DLD1 (cell line): ENCODE data around the gene SPTB.

Source experiments
- in situ Hi-C: cut with HindIII; loops from 2 replicates; pipeline ENCODE4 v1.10.0; 2017; ENCODE audit warnings: low sequenced_read_pairs

The SPTB gene

DNA sequence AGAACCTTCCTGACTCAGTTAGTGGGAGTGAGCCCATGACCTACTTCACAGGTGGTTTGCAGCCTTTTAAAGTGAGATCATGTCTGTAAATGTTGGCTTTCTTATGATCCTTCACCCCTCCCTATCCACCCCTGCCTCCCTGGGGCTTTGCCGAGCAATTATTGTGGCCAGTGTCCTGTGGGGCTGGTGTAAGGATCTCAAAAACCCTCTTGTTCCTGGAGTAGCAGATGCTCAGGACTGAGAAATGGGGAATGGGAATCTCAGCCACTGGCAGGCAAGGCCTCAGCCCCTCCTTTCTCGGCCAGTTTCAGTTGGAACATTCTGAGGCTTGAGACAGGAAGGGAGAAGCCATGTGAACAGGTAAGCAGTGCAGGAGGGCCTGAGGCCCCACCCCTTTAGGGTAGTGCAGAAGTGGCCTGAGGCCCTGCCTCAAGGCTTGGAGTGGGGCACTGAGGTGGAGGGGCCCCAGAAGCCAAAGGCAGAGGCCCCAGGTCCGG, 121.6 kb downstream of the SPTB start:
- in situ Hi-C loops = loop anchor here (5.0 to 10.0 kb wide), 2 partner anchors 46 to 63 kb away; no protein-coding TSS in a partner anchor

DNA sequence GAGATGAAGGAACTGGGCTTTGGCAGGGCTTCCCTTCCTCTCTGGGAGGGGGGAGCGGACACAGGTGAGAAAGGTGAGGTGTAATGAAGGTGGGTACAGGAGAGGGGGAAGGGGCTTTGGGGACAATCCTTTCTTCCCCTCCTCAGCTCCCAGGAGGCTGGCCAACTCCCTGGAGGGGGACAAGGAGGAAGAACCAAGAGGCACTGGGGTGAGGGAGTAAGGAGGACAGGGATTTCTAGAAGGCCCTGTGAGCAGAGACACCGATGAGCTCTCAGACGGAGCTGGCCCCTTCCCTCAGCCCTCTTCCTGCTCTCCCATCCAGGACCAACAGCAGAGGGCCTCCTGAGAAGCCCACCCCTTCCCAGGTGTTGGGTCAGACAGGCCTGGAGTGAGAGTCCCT, 122.1 kb downstream of the SPTB start:
- in situ Hi-C loops = loop anchor here (5.0 to 10.0 kb wide), 2 partner anchors 45 to 63 kb away; no protein-coding TSS in a partner anchor

DNA sequence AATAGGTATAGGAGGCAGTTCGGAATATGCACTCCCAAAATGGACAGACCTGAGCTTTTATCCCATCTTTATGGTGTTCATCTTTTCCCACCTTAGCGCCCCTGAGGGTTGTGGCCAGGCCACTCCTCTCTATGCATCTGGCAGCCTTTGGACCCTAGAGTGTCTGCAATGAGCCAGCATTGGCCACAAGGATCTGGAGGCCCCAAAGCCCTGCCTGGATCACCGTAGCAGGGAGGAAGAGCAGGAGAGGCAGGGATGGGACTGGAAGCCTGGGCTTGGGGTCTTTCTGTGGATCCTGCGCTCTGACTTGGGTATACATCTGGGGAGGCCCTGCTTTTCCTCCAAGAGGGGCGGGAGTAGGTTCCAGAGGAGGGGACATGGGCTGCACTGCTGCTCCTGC, 123.0 kb downstream of the SPTB start:
- in situ Hi-C loops = loop anchor here (5.0 to 10.0 kb wide), 2 partner anchors 44 to 62 kb away; no protein-coding TSS in a partner anchor

DNA sequence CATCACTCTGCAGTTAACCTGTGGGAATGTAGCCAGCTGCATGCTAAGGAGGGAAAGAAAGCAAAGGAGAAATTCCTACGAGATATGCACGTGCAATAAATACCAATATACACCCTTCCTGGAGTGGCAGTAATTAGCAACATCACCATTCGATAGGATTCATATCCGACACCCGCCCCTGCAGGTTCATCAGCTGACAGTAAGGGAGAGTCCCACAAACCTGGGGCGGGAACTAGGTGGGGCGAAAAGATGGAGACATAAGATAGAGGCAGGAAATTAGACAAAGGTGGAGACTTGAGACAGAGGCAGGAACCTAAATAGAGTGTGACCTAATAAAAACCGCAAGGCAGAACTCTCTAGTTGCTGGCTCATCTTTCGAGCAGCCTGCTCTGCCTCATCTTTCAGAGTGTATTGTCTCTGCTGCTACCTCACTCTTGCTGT, 123.9 kb downstream of the SPTB start:
- in situ Hi-C loops = loop anchor here (5.0 to 10.0 kb wide), 2 partner anchors 44 to 61 kb away; no protein-coding TSS in a partner anchor

DNA sequence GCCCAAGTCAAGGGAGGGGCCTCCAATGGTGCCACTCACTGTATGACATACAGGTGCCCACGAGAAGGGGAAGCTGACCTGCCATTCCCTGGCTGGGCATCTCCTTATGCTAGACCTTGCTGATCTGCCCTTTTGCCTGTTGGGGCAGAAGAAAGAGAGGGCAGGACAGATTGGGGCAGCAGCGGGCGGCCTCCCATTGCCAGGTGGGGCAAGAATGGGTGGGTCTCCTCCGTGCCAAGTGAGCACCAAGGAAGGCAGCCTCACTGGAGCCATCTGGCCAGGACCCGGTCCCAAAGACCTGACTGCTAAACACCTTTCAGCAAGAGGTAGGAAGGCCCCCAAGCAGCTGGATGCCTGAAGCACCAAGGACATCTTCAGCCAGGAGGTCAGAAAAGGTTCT, 125.0 kb downstream of the SPTB start:
- in situ Hi-C loops = loop anchor here (5.0 to 10.0 kb wide), 2 partner anchors 42 to 60 kb away; no protein-coding TSS in a partner anchor

DNA sequence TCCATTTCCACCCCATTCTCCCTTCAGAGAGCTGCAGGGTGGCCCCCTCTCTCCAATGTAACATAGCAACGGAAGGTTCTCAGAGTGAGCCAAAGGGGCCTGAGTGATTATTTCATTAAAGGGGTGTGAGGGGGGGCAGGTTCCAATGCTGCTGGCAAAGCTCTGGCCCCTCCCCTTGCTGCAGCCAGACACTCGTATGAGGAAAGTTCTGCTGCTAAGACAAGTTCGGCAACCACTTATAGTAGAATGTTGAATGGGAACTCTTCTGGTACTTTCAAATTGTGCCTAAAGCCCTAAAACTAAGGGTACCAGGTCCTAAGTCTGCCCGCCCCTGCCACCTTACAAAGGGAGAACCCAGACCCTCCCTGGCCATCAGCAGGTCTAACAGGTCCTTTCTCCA, 125.7 kb downstream of the SPTB start:
- in situ Hi-C loops = loop anchor here (10.0 kb wide), 1 partner anchor 59 kb away; no protein-coding TSS in a partner anchor

DNA sequence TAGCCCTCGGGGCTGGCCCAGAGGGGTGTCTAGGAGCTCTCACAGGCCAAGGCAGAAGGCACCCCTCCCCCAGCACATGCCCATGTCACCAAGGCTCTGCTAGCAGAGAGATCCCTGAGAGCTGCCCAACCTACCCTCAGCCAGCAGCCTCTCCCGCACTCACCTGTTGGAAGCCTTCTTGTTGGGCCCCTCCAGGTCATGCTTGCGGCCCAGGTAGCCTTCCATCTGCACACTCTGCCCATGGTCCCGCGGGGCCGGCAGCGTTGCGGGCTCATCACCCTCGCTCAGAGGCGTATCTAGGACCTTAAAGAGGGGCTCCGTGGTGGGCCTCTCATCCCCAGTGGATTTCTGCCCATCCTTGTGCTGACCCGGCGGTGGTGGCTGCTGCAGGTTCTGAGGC, 126.3 kb downstream of the SPTB start:
- in situ Hi-C loops = loop anchor here (10.0 kb wide), 1 partner anchor 59 kb away; no protein-coding TSS in a partner anchor

DNA sequence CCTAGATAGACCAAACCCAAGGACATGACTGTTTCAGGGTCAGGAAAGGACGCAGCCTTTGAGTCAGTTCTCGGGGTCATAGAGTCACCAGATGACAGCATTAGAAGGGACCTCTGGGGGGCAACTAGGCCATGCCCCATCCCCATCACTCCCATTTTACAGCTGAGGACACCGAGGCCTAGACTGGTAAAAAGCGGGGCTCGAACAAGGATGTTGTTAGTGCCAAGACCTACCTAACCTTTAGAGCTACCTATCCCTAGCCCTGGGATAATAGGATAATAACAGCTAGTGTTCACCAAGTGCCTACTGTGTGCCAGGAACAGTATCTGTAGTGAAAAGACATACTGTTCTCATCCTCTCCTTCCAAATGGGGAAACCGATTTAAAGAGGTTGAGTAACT, 126.8 kb downstream of the SPTB start:
- in situ Hi-C loops = loop anchor here (10.0 kb wide), 1 partner anchor 58 kb away; no protein-coding TSS in a partner anchor

DNA sequence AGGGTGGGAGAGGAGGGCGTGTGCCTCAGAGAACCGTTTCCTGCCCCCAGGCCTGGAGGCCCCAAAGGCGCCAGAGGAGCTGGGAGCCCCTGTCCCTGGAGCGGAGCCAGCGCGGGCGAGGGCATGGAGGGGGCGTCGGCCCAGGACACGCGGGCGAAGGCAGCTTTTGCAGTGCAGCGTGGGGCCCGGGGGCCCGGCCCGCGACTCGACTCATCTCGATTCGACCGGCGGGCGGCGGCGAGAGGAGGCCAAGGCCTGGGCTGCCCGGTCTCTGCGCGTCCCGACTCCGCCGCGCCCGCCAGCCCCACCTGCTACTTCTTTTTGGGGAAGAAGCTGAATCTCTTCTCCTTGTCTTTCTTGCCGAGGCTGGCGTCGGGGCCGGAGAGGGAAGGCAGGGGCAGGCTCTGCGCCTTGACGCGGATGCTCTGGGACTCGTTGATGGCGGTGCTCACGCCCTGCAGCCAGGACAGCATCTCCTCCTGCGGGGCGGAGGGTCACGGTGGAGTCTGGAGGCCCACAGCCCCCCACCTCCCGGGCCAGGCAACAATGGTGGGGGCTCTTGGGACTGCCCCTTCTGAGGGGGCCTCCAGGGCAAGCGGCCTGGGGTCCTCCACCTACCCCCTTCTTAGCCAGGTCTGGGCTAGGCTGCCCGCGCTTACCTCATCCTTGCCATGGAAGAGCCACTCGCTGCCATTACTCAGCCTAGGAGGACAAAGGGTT, 130.6 kb downstream of the SPTB start:
- in situ Hi-C loops = no loop called here

DNA sequence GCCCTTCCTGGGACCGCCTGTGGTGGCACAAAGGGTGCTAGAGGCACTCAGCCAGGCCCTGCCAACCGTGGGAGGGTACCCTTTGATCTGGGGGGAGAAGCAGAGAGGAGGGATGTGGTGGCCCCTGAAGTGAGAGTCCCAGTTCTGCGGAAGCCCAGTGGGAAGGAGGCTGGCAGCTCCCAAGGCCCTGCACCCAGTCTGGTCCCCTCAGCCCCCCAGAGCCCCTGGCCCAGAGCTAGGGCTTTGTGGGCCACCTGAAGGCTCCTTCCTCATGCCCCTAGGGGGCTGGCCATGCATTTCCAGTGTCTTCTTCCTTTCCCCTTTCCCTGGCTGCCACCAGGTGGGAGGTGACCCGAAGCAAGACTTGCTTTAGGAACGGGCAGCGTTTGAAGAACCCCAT, 131.2 kb downstream of the SPTB start:
- in situ Hi-C loops = no loop called here

DNA sequence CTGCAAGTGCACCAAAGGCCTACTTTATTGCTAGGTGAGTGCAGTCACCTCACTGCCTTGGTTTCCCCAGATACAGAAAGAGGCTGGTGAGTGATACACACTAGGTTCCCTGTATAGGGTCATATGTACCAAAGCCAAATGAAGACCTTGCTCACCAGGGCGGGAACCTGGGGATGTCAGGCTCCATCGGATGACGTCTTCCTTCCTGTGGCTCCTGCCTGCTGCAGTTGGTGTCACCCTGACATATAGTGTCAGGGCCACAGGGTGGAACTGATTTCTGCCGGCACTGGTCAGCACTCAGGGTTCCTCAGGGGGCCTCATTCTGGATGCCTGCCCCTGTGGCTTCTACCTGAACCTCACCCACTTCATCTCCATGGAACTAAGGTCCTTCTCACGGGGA, 132.4 kb downstream of the SPTB start:
- in situ Hi-C loops = no loop called here

DNA sequence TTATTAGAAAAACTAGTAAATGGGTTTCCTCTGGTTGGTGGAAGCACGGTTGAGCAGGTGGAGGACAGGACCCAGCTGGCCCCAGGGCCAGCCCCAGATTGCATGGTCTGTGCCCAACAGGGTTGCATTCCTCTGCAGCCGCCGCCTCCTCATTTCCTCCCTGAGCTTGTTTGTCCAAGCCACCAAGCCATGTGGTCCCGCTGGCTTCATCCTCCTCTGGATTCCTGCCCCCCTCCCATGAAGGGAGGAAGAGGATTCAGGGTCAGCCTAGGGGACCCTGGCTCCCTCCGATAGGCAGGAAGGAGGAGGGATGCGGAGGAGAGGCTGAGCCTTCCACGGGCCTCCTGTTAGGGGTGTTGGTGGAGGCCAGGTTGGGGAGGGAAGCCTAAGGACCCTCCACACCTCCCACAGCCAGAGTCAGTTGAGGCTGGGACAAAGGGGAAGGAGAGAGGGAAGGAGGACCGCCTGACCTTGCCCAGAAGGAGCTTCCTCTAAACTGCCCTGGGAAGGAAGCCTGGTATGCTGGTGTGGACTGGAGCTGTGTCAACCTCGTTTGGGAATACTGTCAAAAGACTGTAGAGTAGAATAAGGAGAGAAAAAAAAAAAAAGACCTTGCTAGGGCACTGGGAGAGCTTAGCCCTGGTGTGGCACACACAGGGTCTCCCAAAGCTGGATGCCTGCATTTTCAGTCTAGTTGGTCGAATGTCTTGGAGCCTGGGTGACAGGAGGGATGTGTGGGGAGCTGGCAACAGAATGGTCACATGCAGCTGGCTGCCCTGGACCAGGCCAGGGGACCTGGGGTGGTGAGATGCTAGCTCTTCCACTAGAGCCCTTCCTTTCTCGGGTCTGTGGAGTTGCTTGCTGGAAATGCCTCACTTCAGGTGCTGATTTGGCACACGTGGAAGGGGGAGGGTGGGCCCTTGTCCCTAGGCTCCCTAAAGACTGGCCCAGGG, 133.1 kb downstream of the SPTB start:
- in situ Hi-C loops = no loop called here

DNA sequence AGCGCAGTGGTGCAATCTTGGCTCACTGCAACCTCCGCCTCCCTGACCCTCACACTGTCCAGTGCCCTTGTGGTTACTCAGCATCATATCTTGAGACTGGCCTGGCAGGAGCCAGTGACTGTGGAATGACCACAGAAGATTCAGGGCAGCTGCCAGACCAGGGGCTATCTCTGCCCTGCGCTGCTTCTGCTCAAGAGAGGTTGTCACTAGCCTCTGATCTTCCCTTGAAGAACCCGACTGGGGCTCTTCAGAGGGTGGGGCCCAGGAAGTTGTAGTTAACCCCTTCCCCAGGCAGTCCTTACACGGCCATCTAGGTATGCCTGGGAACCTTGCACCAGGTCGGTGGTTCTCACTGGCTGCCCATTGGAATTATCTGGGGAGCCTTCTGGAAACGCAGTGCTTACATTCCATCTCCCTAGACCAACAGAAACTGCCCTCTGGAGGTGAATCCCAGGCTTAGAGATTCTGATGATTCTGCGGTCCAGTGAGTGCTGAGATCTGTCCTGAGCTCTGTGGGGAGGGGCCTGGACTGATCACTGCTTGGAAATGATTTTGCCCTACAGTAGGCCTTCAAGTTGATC, 134.1 kb downstream of the SPTB start:
- in situ Hi-C loops = no loop called here

DNA sequence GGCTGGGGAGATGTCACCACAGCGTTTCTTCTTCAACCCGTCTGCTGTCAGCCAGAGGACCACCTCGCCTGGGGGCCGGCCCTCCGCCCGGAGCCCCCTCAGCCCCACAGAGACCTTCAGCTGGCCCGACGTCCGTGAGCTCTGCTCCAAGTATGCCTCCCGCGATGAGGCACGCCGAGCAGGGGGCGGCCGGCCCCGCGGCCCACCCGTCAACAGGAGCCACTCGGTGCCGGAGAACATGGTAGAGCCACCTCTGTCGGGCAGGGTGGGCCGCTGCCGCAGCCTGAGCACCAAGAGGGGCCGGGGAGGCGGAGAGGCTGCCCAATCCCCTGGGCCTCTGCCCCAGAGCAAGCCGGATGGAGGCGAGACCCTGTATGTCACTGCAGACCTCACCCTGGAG, 136.6 kb downstream of the SPTB start:
- in situ Hi-C loops = no loop called here

DNA sequence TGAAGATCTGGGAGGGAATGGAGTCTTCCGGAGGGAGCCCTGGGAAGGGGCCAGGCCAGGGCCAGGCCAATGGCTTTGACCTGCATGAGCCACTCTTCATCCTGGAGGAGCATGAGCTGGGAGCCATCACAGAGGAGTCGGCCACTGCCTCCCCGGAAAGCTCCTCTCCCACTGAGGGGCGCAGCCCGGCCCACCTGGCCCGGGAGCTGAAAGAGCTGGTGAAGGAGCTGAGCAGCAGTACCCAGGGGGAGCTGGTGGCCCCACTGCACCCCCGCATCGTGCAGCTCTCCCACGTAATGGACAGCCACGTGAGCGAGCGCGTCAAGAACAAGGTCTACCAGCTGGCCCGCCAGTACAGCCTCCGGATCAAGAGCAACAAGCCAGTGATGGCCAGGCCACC, 137.7 kb downstream of the SPTB start:
- in situ Hi-C loops = no loop called here

DNA sequence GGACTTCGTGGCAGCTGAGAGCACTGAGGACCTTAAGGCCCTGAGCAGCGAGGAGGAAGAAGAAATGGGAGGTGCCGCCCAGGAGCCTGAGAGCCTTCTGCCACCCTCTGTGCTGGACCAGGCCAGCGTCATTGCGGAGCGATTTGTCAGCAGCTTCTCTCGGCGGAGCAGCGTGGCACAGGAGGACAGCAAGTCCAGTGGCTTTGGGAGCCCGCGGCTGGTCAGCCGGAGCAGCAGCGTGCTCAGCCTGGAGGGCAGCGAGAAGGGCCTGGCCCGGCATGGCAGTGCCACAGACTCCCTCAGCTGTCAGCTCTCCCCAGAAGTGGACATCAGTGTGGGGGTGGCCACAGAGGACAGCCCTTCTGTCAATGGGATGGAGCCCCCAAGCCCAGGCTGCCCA, 138.5 kb downstream of the SPTB start:
- in situ Hi-C loops = no loop called here

DNA sequence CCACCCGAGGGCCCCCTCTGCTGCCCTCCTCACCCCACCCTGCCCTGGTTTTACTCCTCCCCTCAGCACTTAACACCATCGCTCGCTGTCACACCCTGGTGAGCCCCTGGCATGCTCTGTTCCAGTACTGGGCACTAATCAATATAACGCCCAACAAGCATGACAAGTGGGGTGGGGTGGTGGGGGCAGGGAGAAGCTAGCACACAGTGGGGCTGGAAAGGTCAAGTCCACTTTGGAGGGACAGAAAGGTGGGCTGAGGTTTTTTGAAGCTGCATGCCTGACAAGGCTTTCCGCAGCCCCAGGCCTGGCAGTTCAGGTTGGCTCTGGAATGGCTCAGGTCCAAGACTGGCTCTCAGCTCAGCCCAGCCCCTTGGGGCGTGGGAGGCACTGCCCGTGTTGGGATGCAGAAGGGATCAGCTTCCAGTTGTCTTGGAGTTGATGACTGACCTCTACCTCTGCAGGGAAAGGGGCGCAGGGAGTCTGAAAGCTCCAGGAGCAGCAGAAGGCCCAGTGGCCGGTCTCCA, 141.4 kb downstream of the SPTB start:
- in situ Hi-C loops = no loop called here

DNA sequence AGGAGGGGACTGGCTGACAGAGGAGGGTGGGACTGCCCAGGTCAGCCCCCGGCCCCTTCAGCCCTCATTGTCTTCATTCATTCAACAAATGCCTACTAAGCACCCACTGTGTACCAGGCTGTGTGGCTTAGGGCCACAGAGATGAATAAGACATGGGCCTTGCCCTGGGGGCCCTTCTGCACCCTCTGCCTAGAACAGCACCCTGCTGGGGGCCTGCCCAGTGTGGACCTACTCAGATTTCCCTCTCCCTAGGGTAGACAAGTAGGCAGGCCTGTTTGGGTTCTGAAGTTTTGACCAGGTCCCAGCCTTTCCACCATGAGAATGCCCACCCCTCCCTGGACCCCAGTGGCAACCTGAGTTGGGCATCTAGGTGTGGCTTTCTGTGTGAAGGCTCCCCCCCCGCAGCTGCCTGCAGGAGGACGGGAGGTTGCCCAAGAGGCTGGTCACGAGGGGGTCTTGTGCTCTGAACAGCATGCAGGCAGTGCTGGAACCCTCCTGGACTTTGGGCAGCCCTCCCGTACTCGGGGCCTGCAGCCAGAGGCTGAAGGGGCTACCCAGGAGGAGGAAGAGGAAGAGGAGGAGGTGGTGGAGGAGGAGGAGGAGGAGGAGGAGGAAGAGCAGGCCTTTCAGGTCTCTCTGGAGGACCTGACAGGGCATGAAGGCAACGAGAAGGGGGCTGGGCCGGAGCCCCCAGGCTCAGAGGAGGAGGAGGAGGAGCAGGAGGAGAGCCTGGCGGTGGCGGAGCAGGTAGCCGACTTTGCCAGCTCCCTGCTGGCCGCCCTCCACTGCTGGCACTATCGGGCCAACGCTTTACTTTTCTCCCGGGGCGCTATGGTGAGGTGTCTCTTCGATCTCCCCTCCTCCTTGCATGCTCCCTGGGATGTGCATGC, 142.1 kb downstream of the SPTB start:
- in situ Hi-C loops = no loop called here

DNA sequence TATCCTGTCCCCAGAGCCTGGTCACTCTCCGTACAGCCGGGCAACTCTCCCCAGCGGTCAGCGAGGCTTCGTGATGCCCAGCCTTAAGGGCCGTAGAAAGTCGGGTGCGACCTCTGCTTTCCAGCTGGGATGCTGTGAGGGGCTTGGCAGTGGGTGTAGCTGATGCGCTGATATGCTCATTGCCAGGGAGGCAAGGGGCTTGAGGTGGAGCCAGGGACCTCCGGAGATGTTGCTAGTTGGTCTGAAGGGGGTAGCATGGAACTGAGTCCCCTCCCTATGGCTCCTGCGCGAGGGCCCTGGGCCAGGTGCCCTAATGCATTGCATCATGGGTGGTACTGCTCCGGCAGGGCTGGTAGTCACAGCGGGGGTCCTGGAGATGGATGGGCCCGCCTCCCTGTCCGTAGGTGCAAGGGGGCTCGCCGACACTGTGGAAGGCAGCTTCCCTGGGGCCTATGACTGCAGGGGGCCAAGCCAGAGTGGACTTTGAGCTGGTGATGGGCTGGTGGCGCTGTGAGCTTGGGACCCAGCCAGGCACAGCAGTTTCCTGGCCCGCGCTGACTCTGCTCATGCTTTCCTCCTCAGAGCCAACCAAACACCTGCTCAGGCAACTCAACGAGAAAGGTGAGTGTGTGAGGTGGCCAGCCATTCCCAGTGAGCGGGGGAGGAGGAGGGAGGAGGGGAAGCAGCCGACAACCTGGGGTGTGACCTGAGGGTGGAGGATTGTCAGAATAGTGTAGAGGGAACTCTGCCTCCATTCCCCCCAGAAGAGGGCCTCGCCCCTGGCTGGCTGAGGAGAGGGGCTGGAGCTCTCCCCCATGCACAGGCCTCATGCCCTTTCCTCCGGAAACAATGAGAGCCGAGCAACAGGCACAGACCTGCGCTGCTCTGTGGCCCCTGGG, 143.2 kb downstream of the SPTB start:
- in situ Hi-C loops = no loop called here
